ENCODE results near the gene DENND4B.
"Not testable (repeated sequence)": the region's sequence is repeated elsewhere in the genome, so short reads cannot be mapped to it uniquely, and the experiment has no call there.

DENND4B gene

GRCh38 chr1:153987621-153988020 is 41.1 kb upstream of the DENND4B start:
- in situ Hi-C loops (cut with HindIII; ENCODE audit: low sequenced_read_pairs), result no loop called here
- H3K4me3 ChIP-seq (ENCODE audit: low read depth, low read length), result no peak overlapping the region
- no peak for DNase-seq (ENCODE audit: low read depth, low spot score)
- no peak for TF ChIP-seq CTCF (IDR thresholded peaks at IDR 0.05; ENCODE audit: low read depth, low read length)

- in situ Hi-C loops (cut with HindIII; ENCODE audit: low sequenced_read_pairs), result no loop called here
- H3K4me3 ChIP-seq (ENCODE audit: low read depth, low read length), result peak within 1 kb of the TSS; percentile 96
- no peak for TF ChIP-seq CTCF (IDR thresholded peaks at IDR 0.05; ENCODE audit: low read depth, low read length)
- DNase-seq (ENCODE audit: low read depth, low spot score), result peak; percentile 85
Observed at GRCh38 chr1:153985941-153986761, 39.6 kb upstream of the DENND4B start, which contains the start of gene RAB13. Gene RAB13 (minus strand): TSS chr1:153986339. CDS start chr1:153986236, 103 bp downstream.

GRCh38 chr1:153985341-153985912 is 38.9 kb upstream of the DENND4B start:
- peak; percentile 84 for DNase-seq (ENCODE audit: low read depth, low spot score)
- no peak for TF ChIP-seq CTCF (IDR thresholded peaks at IDR 0.05; ENCODE audit: low read depth, low read length)
- peak overlapping the region; percentile 96 for H3K4me3 ChIP-seq (ENCODE audit: low read depth, low read length)
- in situ Hi-C loops (cut with HindIII; ENCODE audit: low sequenced_read_pairs), result no loop called here

- TF ChIP-seq CTCF (IDR thresholded peaks at IDR 0.05; ENCODE audit: low read depth, low read length), result no peak
- peak overlapping the region; percentile 96 for H3K4me3 ChIP-seq (ENCODE audit: low read depth, low read length)
- in situ Hi-C loops (cut with HindIII; ENCODE audit: low sequenced_read_pairs), result no loop called here
- DNase-seq (ENCODE audit: low read depth, low spot score), result no peak
Observed at GRCh38 chr1:153984123-153984894, 37.8 kb upstream of the DENND4B start.

- DNase-seq (ENCODE audit: low read depth, low spot score); in situ Hi-C loops (cut with HindIII; ENCODE audit: low sequenced_read_pairs): not testable (repeated sequence)
Observed at GRCh38 chr1:153981735-153982134, 35.2 kb upstream of the DENND4B start.

GRCh38 chr1:153979091-153979490 is 32.6 kb upstream of the DENND4B start:
- H3K4me3 ChIP-seq (ENCODE audit: low read depth, low read length); in situ Hi-C loops (cut with HindIII; ENCODE audit: low sequenced_read_pairs): not testable (repeated sequence)

More at GRCh38 chr1:153981735-153982134, 35.2 kb upstream of the DENND4B start:
- not testable (repeated sequence) for H3K4me3 ChIP-seq (ENCODE audit: low read depth, low read length)

GRCh38 chr1:153978274-153978909 is 31.9 kb upstream of the DENND4B start:
- no peak for DNase-seq (ENCODE audit: low read depth, low spot score)
- TF ChIP-seq CTCF (IDR thresholded peaks at IDR 0.05; ENCODE audit: low read depth, low read length), result no peak
- in situ Hi-C loops (cut with HindIII; ENCODE audit: low sequenced_read_pairs), result no loop called here
- peak overlapping the region; percentile 89 for H3K4me3 ChIP-seq (ENCODE audit: low read depth, low read length)

More at GRCh38 chr1:153979091-153979490, 32.6 kb upstream of the DENND4B start:
- DNase-seq (ENCODE audit: low read depth, low spot score), result not testable (repeated sequence)
